Measurements from ENCODE around the gene GHR. TPM values are rescaled to one million over a fixed set of nuclear protein-coding genes. Genes with fewer than 3 reads are reported as not detected.

The GHR gene
- total RNA-seq, 4 donors from 2014 or later: 10.9 to 14.9 (median 14.2) TPM

DNA sequence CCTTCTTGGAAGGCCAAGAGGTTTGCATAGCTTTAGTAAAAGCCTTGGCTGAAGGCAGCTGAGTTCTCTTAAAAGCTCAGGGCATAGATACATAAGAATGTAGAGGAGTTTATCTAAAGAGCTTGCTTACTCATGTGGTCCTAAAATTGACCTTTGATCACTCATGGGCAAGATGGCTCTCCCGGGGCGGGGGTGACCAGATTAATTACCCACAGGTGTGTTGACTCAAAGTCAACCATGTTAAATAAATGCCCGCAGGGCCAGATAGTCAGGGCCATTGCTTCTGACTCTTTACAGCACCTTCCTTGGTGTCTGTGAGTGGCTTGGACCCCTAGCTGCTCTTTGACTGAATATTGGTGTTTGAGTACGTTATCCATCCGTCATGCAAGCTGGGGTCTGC, 33.1 kb upstream of the GHR start:
- no peak for TF ChIP-seq POLR2A (IDR thresholded peaks at IDR 0.05)
- TF ChIP-seq, protein P1, sequence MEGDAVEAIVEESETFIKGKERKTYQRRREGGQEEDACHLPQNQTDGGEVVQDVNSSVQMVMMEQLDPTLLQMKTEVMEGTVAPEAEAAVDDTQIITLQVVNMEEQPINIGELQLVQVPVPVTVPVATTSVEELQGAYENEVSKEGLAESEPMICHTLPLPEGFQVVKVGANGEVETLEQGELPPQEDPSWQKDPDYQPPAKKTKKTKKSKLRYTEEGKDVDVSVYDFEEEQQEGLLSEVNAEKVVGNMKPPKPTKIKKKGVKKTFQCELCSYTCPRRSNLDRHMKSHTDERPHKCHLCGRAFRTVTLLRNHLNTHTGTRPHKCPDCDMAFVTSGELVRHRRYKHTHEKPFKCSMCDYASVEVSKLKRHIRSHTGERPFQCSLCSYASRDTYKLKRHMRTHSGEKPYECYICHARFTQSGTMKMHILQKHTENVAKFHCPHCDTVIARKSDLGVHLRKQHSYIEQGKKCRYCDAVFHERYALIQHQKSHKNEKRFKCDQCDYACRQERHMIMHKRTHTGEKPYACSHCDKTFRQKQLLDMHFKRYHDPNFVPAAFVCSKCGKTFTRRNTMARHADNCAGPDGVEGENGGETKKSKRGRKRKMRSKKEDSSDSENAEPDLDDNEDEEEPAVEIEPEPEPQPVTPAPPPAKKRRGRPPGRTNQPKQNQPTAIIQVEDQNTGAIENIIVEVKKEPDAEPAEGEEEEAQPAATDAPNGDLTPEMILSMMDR (IDR thresholded peaks at IDR 0.05): no peak
- Histone ChIP-seq H3K27ac (no peak overlapping the region), H3K36me3 (no peaks in the 10 kb centered on the region), H3K4me3 (replicated peaks in 1 of 3) (no peak overlapping the region), H3K4me1 (no peaks in the 10 kb centered on the region), H3K9me3 (no peaks in the 10 kb centered on the region), H3K27me3 (no peaks in the 10 kb centered on the region)
- WGBS, 2 donors: 73 to 80% methylated on average over 5 of the region's 5 CpGs
- intact Hi-C loops (cut with DNase I): no loop called here
- DNase-seq: no peak

DNA sequence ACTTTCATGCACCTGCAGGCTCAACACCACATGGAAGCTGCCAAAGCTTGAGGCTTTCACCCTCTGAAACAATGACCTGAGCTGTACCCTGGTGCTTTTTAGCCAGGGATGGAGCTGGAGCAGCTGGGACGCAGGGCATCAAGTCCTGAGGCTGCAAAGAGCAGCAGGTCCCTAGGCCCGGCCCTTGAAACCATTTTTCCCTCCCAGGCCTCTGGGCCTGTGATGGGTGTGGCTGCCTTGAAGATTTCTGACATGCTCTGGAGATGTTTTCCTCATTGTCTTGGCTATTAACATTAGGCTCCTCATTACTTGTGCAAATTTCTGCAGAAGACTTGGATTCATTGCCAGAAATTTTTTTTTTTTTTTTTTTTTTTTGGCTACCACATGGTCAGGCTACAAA, 30.3 kb upstream of the GHR start:
- no peaks in the 10 kb centered on the region for H3K27me3 ChIP-seq
- no peak for TF ChIP-seq POLR2A (IDR thresholded peaks at IDR 0.05)
- TF ChIP-seq, protein P1 (IDR thresholded peaks at IDR 0.05): no peak
- no peak for DNase-seq
- H3K9me3 ChIP-seq: no peaks in the 10 kb centered on the region
- 63 to 88% methylated on average over 2 of the region's 2 CpGs for WGBS, 2 donors
- H3K4me3 ChIP-seq (replicated peaks in 1 of 3): no peak overlapping the region
- no peaks in the 10 kb centered on the region for H3K36me3 ChIP-seq
- intact Hi-C loops (cut with DNase I): no loop called here
- no peaks in the 10 kb centered on the region for H3K4me1 ChIP-seq
- no peak overlapping the region for H3K27ac ChIP-seq

DNA sequence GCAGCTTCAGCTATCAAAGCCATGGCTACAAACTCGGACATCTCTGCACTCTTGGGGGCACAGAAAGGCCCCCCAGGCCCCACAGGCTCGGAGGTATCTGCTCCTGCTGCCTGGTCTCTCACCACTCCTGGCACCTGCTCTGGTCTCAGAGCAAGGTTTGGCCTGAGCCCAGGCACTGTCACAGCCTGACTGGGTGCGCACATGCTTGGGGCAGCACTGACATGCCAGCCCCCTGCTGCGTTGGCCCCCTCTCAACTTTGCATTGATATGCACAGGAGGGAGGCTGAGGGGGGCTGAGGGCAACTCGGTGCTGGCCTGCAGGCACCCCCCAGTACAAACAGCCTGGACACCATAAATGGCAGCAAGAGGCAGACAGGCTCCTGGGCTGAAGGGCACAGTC, 27.1 kb upstream of the GHR start:
- no peak for TF ChIP-seq POLR2A (IDR thresholded peaks at IDR 0.05)
- TF ChIP-seq, protein P1 (IDR thresholded peaks at IDR 0.05): no peak
- H3K4me3 ChIP-seq (replicated peaks in 1 of 3): no peak overlapping the region
- 73% methylated on average over 5 of the region's 5 CpGs; no CpG with 5 or more reads in 1 of the 2 donors for WGBS, 2 donors
- intact Hi-C loops (cut with DNase I): no loop called here
- no peak overlapping the region for H3K27ac ChIP-seq
- H3K9me3 ChIP-seq: no peaks in the 10 kb centered on the region
- DNase-seq: no peak
- H3K4me1 ChIP-seq: no peaks in the 10 kb centered on the region
- no peaks in the 10 kb centered on the region for H3K27me3 ChIP-seq
- H3K36me3 ChIP-seq: no peaks in the 10 kb centered on the region

DNA sequence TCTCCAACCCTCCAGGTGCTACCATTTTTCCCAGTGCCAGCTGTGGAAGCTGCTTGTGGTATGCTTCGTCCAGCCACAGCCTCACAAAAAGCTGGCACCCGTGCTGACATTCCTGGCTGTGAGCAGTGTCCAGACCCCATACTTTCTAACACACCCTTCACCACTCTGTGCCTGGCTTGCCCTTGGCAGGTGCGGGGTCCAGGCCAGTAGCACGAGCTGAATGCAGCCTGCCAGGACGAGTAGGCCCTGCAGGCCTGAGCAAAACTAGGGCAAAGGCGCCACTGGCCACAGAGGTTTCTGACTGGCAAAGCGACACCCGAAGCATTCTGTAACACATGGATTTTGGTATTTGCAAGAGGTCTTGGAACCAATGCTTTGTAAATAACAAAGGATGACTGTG, 26.0 kb upstream of the GHR start:
- intact Hi-C loops (cut with DNase I): no loop called here
- no peak for TF ChIP-seq POLR2A (IDR thresholded peaks at IDR 0.05)
- TF ChIP-seq, protein P1 (IDR thresholded peaks at IDR 0.05): no peak
- H3K27me3 ChIP-seq: no peaks in the 10 kb centered on the region
- no peaks in the 10 kb centered on the region for H3K36me3 ChIP-seq
- no peaks in the 10 kb centered on the region for H3K9me3 ChIP-seq
- H3K27ac ChIP-seq: no peak overlapping the region
- DNase-seq: no peak
- H3K4me3 ChIP-seq (replicated peaks in 1 of 3): no peak overlapping the region
- 89 to 96% methylated on average over 7 to 8 of the region's 8 CpGs for WGBS, 2 donors
- H3K4me1 ChIP-seq: no peaks in the 10 kb centered on the region

DNA sequence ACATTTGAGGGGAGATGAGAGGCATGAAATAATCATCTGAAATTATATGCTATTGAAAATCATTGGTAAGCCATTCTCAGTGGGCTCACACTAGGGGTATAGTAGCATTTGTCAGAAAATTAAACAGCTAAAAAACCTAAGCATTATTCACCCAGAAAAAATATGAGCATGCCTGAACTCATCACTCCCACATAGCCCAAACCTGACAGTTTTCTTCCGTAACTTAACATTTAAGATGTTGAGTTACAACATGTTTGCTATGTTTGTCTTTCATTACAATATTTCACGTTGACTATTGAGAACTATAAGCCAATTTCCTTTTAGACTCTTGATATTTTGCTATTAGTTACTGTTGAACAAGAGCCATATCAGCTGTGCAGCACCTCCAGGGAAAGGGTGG, 23.5 kb upstream of the GHR start:
- intact Hi-C loops (cut with DNase I): no loop called here
- Histone ChIP-seq H3K27ac (no peak overlapping the region), H3K4me3 (replicated peaks in 1 of 3) (no peak overlapping the region), H3K27me3 (no peaks in the 10 kb centered on the region), H3K4me1 (no peaks in the 10 kb centered on the region), H3K9me3 (no peaks in the 10 kb centered on the region), H3K36me3 (no peaks in the 10 kb centered on the region)
- WGBS, 2 donors: 70 to 75% methylated on average over 2 of the region's 2 CpGs
- DNase-seq: no peak
- no peak for TF ChIP-seq POLR2A (IDR thresholded peaks at IDR 0.05)
- TF ChIP-seq, protein P1 (IDR thresholded peaks at IDR 0.05): no peak
